WTC11 (cell line): Measurements from ENCODE around the gene TP63. TPM values are rescaled to one million over a fixed set of nuclear protein-coding genes. Genes with fewer than 3 reads are reported as not detected.

Experiments used
- ATAC-seq: fragments of 200-7000 bp; cut with Tn5 transposase; 2 replicates; pipeline ENCODE4 v1.10.0; 2021; ENCODE audit warnings: mild to moderate bottlenecking, moderate library complexity
- CTCF ChIA-PET: fragments of 300-600 bp; sonication (Branson Sonifier 250); formaldehyde crosslinking; loops from one replicate; lab custom pipeline; 2021; ENCODE audit warnings: antibody characterized with exemption; lab: Charles Lee
- POLR2A ChIA-PET: fragments of 350-600 bp; sonication (Branson Sonifier 250); formaldehyde crosslinking; loops from one replicate; lab custom pipeline; 2021; ENCODE audit warnings: antibody characterized with exemption; lab: Charles Lee
- DNase-seq: peaks from one replicate; pipeline ENCODE4 v3.0.0; 2021; ENCODE audit warnings: low spot score
- H3K27ac Mint-ChIP-seq: 2 replicates; pipeline ENCODE4 v1.8.0; 2021; ENCODE audit warnings: mixed read lengths
- H3K27me3 Mint-ChIP-seq: 2 replicates; pipeline ENCODE4 v1.8.0; 2021; ENCODE audit warnings: low read depth, mild to moderate bottlenecking, moderate library complexity, mixed read lengths
- H3K36me3 Mint-ChIP-seq: 2 replicates; pipeline ENCODE4 v1.8.0; 2021; ENCODE audit warnings: mixed read lengths
- H3K4me1 Mint-ChIP-seq: 2 replicates; pipeline ENCODE4 v1.8.0; 2022; ENCODE audit warnings: mixed read lengths
- H3K4me3 Mint-ChIP-seq: 2 replicates; pipeline ENCODE4 v1.8.0; 2021; ENCODE audit warnings: mild to moderate bottlenecking, moderate library complexity, mixed read lengths
- H3K9me3 Mint-ChIP-seq: 2 replicates; pipeline ENCODE4 v1.8.0; 2021; ENCODE audit warnings: mixed read lengths
- AFF4 ChIP-seq: sonication (generic); formaldehyde crosslinking; IDR thresholded peaks from 2 replicates; pipeline ENCODE4 v1.8.1; 2023; ENCODE audit warnings: mild to moderate bottlenecking, missing genetic modification reagents, borderline replicate concordance
- ARID4B ChIP-seq: sonication (generic); formaldehyde crosslinking; IDR thresholded peaks from 2 replicates; pipeline ENCODE4 v1.8.0; 2023; ENCODE audit warnings: missing genetic modification reagents, mild to moderate bottlenecking, borderline replicate concordance
- CDX4 ChIP-seq: fragments of 250-450 bp; sonication (Bioruptor Pico); IDR thresholded peaks from 2 replicates; pipeline ENCODE4 v1.9.0; 2021; ENCODE audit warnings: moderate library complexity, mild to moderate bottlenecking, inconsistent platforms, borderline replicate concordance
- CREM ChIP-seq: sonication (generic); formaldehyde crosslinking; IDR thresholded peaks from 2 replicates; pipeline ENCODE4 v1.8.1; 2022; ENCODE audit warnings: mild to moderate bottlenecking, missing genetic modification reagents, moderate library complexity
- ERG ChIP-seq: fragments of 250-450 bp; sonication (Bioruptor Pico); IDR thresholded peaks from 2 replicates; pipeline ENCODE4 v1.8.0; 2021; ENCODE audit warnings: mild to moderate bottlenecking
- FOXP4 ChIP-seq: sonication (generic); formaldehyde crosslinking; IDR thresholded peaks from 2 replicates; pipeline ENCODE4 v1.8.0; 2022; ENCODE audit warnings: mild to moderate bottlenecking, missing genetic modification reagents
- GABPB1 ChIP-seq: sonication (generic); formaldehyde crosslinking; IDR thresholded peaks from 2 replicates; pipeline ENCODE4 v1.8.1; 2023; ENCODE audit warnings: mild to moderate bottlenecking, missing genetic modification reagents
- HMGXB4 ChIP-seq: sonication (generic); formaldehyde crosslinking; IDR thresholded peaks from 2 replicates; pipeline ENCODE4 v1.8.1; 2023; ENCODE audit warnings: mild to moderate bottlenecking, moderate library complexity, missing genetic modification reagents
- JUN ChIP-seq: sonication (generic); formaldehyde crosslinking; IDR thresholded peaks from 2 replicates; pipeline ENCODE4 v1.8.0; 2023; ENCODE audit warnings: mild to moderate bottlenecking, missing genetic modification reagents
- NFATC4 ChIP-seq: fragments of 250-450 bp; sonication (Bioruptor Pico); IDR thresholded peaks from 2 replicates; pipeline ENCODE4 v1.9.0; 2021; ENCODE audit warnings: mild to moderate bottlenecking
- NR1H2 ChIP-seq: sonication (generic); formaldehyde crosslinking; IDR thresholded peaks from 2 replicates; pipeline ENCODE4 v1.9.0; 2021; ENCODE audit warnings: mild to moderate bottlenecking, moderate library complexity, missing genetic modification reagents
- SMAD3 ChIP-seq: sonication (generic); formaldehyde crosslinking; IDR thresholded peaks from 2 replicates; pipeline ENCODE4 v1.8.0; 2022; ENCODE audit warnings: missing genetic modification reagents, mild to moderate bottlenecking, borderline replicate concordance
- SP1 ChIP-seq: sonication (generic); formaldehyde crosslinking; conservative IDR thresholded peaks from 2 replicates; pipeline ENCODE4 v1.8.1; 2022; ENCODE audit warnings: missing genetic modification reagents
- TEAD1 ChIP-seq: sonication (generic); formaldehyde crosslinking; IDR thresholded peaks from 2 replicates; pipeline ENCODE4 v1.8.0; 2022; ENCODE audit warnings: mild to moderate bottlenecking, missing genetic modification reagents
- TP53 ChIP-seq: sonication (generic); formaldehyde crosslinking; IDR thresholded peaks from 2 replicates; pipeline ENCODE4 v1.8.1; 2023; ENCODE audit warnings: mild to moderate bottlenecking, missing genetic modification reagents
- ZNF232 ChIP-seq: sonication (generic); formaldehyde crosslinking; IDR thresholded peaks from 2 replicates; pipeline ENCODE4 v1.8.0; 2022; ENCODE audit warnings: mild to moderate bottlenecking, missing genetic modification reagents
- ZNF263 ChIP-seq: sonication (generic); formaldehyde crosslinking; IDR thresholded peaks from 2 replicates; pipeline ENCODE4 v1.8.1; 2022; ENCODE audit warnings: low read depth, mild to moderate bottlenecking, moderate library complexity, missing genetic modification reagents
- ZNF396 ChIP-seq: fragments of 250-450 bp; sonication (Bioruptor Pico); IDR thresholded peaks from 2 replicates; pipeline ENCODE4 v1.8.0; 2021; ENCODE audit warnings: mild to moderate bottlenecking, moderate library complexity, borderline replicate concordance
- ZNF512 ChIP-seq: sonication (generic); formaldehyde crosslinking; IDR thresholded peaks from 2 replicates; pipeline ENCODE4 v1.8.1; 2022; ENCODE audit warnings: missing genetic modification reagents, borderline replicate concordance
- ZSCAN18 ChIP-seq: fragments of 250-450 bp; sonication (Bioruptor Pico); IDR thresholded peaks from 2 replicates; pipeline ENCODE4 v2.1.2; 2022; ENCODE audit warnings: mild to moderate bottlenecking, moderate library complexity
- total RNA-seq: library from RNA; stranded (reverse); gene quantifications from 3 replicates; pipeline ENCODE4 v1.2.3, GENCODE V29; 2021

Gene TP63
- total RNA-seq, 1 experiment from 2014 or later: 0.09 TPM

- TF ChIP-seq AFF4 (no peak), TP53 (CRISPR knock-in tag) (no peak), NR1H2 (CRISPR knock-in tag) (no peak), ZNF263 (CRISPR knock-in tag) (no peak)
These were observed 222.7 kb downstream of the TP63 start (continued) for GRCh38 chr3:189853906-189854305.

GRCh38 chr3:189860296-189860695 is 229.1 kb downstream of the TP63 start:
- no peak overlapping the region for H3K27ac Mint-ChIP-seq
- ChIA-PET POLR2A (no interaction called here), CTCF (no interaction called here)
- peaks cover 6% of the 10 kb centered on the region for H3K9me3 Mint-ChIP-seq
- no peaks in the 10 kb centered on the region for H3K4me1 Mint-ChIP-seq
- ATAC-seq (no peak), DNase-seq (no peak)
- no peaks in the 10 kb centered on the region for H3K36me3 Mint-ChIP-seq
- H3K4me3 Mint-ChIP-seq: no peak overlapping the region
- no peaks in the 10 kb centered on the region for H3K27me3 Mint-ChIP-seq
- TF ChIP-seq ZNF512 (CRISPR knock-in tag) (no peak), ARID4B (CRISPR knock-in tag) (no peak), CREM (CRISPR knock-in tag) (no peak), SMAD3 (CRISPR knock-in tag) (no peak), ZNF232 (CRISPR knock-in tag) (no peak), TEAD1 (CRISPR knock-in tag) (no peak), CDX4 (CRISPR knock-in tag) (no peak), ERG (CRISPR knock-in tag) (no peak), GABPB1 (CRISPR knock-in tag) (no peak), JUN (no peak), FOXP4 (CRISPR knock-in tag) (no peak), SP1 (no peak), HMGXB4 (CRISPR knock-in tag) (no peak), ZSCAN18 (CRISPR knock-in tag) (no peak), NFATC4 (CRISPR knock-in tag) (no peak), ZNF396 (CRISPR knock-in tag) (no peak)
